HPDE6-E6E7 (cell line): ENCODE data around the gene C10orf67.
A peak's percentile ranks its signal among the peaks of the same experiment; 100 is the strongest.

Experiments used
- DNase-seq: peaks from one replicate; pipeline ENCODE4 v3.0.0; 2011; ENCODE audit warnings: missing footprints; ENCODE audit errors: extremely low spot score

C10orf67 gene

GRCh38 chr10:23173214-23174073 lies 171.2 kb downstream of the C10orf67 start:
- DNase-seq, result no peak

DNA sequence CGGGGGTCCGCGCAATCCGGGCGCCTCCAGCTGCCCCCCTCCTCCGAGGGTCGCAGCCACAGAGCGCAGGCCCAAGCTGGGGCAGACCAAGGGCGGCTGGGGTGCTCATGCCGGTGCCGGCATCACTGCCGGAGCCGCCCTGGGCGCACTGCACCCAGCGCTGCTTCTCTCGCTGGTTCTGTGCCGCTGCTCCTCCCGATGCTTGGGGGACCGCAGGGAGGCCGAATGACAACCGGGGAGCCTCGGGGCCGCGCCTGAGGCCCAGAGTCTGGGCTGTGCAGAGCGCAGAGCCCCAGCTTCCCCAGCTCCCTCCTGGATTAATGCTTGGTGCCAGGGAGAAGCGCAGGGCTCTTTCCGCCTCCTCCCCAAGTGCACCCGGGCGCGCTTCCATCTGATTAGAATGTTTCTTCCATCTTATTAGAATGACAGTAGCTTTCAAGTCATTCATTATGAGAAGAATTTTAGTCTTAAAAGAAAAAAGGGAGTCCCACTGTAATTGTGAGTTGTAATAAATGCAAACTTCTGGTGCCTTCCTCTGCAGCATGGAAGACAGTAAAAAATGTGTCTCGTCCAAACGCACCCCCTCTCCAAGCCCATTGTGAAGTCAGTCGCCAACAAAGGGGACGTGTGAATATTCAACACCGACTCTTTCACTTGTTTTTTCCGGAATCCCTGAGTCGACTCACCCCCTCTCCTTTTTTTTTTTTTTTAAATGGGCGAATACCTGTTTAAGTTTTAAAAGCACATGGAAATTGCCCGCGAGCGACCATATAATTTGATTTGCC lies 172.0 kb downstream of the C10orf67 start:
- DNase-seq, result no peak

DNA sequence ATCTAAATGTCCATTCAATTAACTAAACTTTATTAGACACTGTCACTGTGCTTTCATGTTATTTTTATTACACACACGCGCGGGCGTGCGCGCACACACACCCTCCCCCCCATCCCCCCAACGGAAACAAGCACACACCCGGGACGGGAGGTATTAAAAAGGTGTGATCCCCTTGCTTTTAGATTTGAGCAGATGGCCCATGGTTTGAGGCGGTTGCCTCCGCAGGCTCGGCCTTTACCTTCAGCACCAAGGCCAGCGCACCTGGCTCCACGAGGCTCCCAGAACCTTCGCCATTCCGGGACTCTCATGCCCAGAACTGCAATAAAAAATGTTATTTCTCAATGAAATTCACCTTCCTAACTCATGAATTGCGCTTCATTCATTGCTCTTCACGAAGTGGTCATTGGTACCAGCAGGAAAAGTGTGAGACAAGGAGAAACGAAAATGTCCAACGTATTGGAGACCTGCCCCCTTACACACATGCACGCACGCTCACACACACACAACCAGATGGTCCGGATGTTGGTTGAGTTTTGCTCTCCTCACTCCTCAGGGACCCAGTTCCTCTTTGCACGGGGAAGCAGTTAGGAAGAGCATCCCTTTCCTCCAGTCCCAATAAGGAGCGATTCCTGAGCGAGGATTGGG lies 173.2 kb downstream of the C10orf67 start:
- DNase-seq, result no peak

- peak; percentile 15 for DNase-seq
Measured at GRCh38 chr10:23158370-23158769, 186.2 kb downstream of the C10orf67 start.

GRCh38 chr10:23157691-23158369 lies 186.8 kb downstream of the C10orf67 start:
- no peak for DNase-seq

GRCh38 chr10:23157239-23157681 lies 187.3 kb downstream of the C10orf67 start:
- DNase-seq, result no peak

DNA sequence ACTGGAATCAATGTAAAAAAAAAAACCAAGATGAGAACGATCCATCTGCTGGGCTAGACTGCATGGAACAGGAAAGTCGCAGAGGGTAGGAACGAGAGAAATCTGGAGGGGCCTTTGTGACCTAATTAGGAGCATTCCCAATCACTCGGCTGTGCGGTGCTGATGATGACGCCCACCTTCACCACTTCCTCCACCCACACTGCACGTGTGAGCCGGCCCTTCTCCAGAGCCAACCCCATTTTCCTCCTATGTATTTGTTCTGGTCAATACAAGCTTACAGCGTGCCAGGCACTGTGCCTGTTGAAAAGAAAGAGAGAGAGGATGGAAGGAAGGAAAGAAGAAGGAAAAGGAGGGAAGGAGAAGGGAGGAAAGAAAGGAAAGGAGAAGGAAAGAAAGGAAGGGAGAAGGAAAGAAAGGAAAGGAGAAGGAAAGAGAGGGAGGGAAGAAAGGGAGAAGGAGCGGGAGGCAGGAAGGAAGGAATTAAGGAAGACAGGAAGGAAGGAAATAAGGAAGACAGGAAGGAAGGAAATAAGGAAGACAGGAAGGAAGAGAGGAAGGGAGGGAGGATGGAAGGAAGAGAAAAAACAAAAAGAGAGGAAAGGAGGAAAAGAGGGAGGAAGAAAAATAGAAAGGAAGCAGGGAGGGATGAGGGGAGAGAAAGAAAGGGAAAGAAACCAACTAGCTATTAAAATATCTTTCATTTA lies 188.0 kb downstream of the C10orf67 start:
- no peak for DNase-seq

GRCh38 chr10:23155169-23155568 lies 189.4 kb downstream of the C10orf67 start:
- no peak for DNase-seq
